Smooth muscle cell (in vitro differentiated cells): ENCODE results near the gene FARP1. TPM values are rescaled to one million over a fixed set of nuclear protein-coding genes. Genes with fewer than 3 reads are reported as not detected.

ENCODE experiments used
- DNase-seq: peaks from one replicate; lab custom pipeline; 2025; ENCODE audit not compliant: unreplicated experiment; lab: John Stamatoyannopoulos, UW
- H2AFZ ChIP-seq: fragments of 200-600 bp; sonication (generic); 2 replicates; pipeline ENCODE4 v1.6.0; 2016; ENCODE audit warnings: antibody characterized with exemption, low read depth, mild to moderate bottlenecking
- H3F3A ChIP-seq: fragments of 200-600 bp; sonication (generic); 2 replicates; pipeline ENCODE4 v1.6.0; 2017; ENCODE audit warnings: antibody characterized with exemption, low read depth
- H3K27ac ChIP-seq: fragments of 200-600 bp; sonication (generic); 2 replicates; pipeline ENCODE4 v1.5.1; 2016; ENCODE audit warnings: low read depth, mild to moderate bottlenecking
- H3K27me3 ChIP-seq: fragments of 200-600 bp; sonication (generic); 2 replicates; pipeline ENCODE4 v1.6.1; 2016; ENCODE audit warnings: low read depth, mild to moderate bottlenecking
- H3K36me3 ChIP-seq: fragments of 200-600 bp; sonication (generic); 2 replicates; pipeline ENCODE4 v1.5.1; 2016; ENCODE audit warnings: low read depth
- H3K4me1 ChIP-seq: fragments of 200-600 bp; sonication (generic); 2 replicates; pipeline ENCODE4 v1.5.1; 2016; ENCODE audit warnings: low read depth
- H3K4me2 ChIP-seq: fragments of 200-600 bp; sonication (generic); 2 replicates; pipeline ENCODE4 v1.6.0; 2016; ENCODE audit warnings: mild to moderate bottlenecking
- H3K4me3 ChIP-seq: fragments of 200-600 bp; sonication (generic); 2 replicates; pipeline ENCODE4 v1.5.1; 2016; ENCODE audit warnings: mild to moderate bottlenecking
- H3K79me2 ChIP-seq: fragments of 200-600 bp; sonication (generic); 2 replicates; pipeline ENCODE4 v1.6.0; 2016; ENCODE audit warnings: low read depth, mild to moderate bottlenecking
- H3K9ac ChIP-seq: fragments of 200-600 bp; sonication (generic); 2 replicates; pipeline ENCODE4 v1.6.0; 2016; ENCODE audit warnings: low read depth
- H3K9me3 ChIP-seq: fragments of 200-600 bp; sonication (generic); replicated peaks from 2 replicates; pipeline ENCODE4 v1.5.1; 2016; ENCODE audit warnings: low read depth
- H4K20me1 ChIP-seq: fragments of 200-600 bp; sonication (generic); 2 replicates; pipeline ENCODE4 v1.6.0; 2016; ENCODE audit warnings: low read depth
- WGBS: methylation state at CpG from one replicate; pipeline ENCODE4 v1.1.7; 2016; ENCODE audit warnings: low lambda C conversion rate; 5-methylcytosine and 5-hydroxymethylcytosine counted together
- polyA plus RNA-seq: library from polyadenylated mRNA; unstranded; fragments of >200 nt; fragmentation: Nextera tagmentation; extraction: Ambion mirVana; gene quantifications from 2 replicates; pipeline ENCODE4 v1.2.1, GENCODE V29; 2016
- total RNA-seq: library from RNA; depleted of rRNA; stranded (reverse); fragments of >200 nt; gene quantifications from 2 replicates; pipeline ENCODE4 v1.2.3, GENCODE V29; 2014
- TF ChIP-seq, protein P1 (sequence below): fragments of 200-600 bp; sonication (generic); IDR thresholded peaks from 2 replicates; pipeline ENCODE4 v1.5.1; 2017; ENCODE audit warnings: borderline replicate concordance, mild to moderate bottlenecking, antibody characterized with exemption; ENCODE audit not compliant: insufficient read depth, poor library complexity, severe bottlenecking

The FARP1 gene
- total and polyA plus RNA-seq, 2 experiments from 2014 or later = 59.4 to 104 TPM

DNA sequence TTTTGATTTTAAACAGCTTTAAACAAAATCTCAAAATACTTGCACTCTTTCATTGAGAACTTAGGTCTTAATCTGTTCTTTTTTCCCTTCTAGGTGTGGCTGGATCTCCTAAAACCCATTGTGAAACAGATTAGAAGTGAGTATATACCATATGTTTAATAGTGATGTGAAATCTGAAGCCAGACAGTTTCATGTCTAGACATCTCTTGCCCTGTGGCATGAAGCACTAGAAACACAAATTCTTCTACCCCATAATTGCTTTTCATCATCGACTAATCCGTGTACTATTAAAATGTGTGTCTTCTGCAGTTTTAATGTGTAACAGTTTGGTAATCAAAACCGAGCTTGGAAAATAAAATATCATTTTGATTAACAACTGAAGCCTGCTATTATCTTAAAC lies 222.4 kb downstream of the FARP1 start:
- 77% methylated on average over 3 of the region's 3 CpGs for WGBS
- no peaks in the 10 kb centered on the region for H3K27me3 ChIP-seq
- no peak for DNase-seq
- peaks cover 10% of the 10 kb centered on the region for H3K79me2 ChIP-seq
- H2AFZ ChIP-seq = no peak overlapping the region
- H3K27ac ChIP-seq = no peak overlapping the region
- no peak overlapping the region for H3K4me3 ChIP-seq
- H3K9me3 ChIP-seq = no peaks in the 10 kb centered on the region
- H3K36me3 ChIP-seq = peaks cover 3% of the 10 kb centered on the region
- H4K20me1 ChIP-seq = peaks cover 36% of the 10 kb centered on the region
- TF ChIP-seq, protein P1, sequence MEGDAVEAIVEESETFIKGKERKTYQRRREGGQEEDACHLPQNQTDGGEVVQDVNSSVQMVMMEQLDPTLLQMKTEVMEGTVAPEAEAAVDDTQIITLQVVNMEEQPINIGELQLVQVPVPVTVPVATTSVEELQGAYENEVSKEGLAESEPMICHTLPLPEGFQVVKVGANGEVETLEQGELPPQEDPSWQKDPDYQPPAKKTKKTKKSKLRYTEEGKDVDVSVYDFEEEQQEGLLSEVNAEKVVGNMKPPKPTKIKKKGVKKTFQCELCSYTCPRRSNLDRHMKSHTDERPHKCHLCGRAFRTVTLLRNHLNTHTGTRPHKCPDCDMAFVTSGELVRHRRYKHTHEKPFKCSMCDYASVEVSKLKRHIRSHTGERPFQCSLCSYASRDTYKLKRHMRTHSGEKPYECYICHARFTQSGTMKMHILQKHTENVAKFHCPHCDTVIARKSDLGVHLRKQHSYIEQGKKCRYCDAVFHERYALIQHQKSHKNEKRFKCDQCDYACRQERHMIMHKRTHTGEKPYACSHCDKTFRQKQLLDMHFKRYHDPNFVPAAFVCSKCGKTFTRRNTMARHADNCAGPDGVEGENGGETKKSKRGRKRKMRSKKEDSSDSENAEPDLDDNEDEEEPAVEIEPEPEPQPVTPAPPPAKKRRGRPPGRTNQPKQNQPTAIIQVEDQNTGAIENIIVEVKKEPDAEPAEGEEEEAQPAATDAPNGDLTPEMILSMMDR = no peak
- H3K4me2 ChIP-seq = no peak overlapping the region
- H3K9ac ChIP-seq = no peak overlapping the region
- peaks cover 3% of the 10 kb centered on the region for H3K4me1 ChIP-seq
- no peaks in the 10 kb centered on the region for H3F3A ChIP-seq

DNA sequence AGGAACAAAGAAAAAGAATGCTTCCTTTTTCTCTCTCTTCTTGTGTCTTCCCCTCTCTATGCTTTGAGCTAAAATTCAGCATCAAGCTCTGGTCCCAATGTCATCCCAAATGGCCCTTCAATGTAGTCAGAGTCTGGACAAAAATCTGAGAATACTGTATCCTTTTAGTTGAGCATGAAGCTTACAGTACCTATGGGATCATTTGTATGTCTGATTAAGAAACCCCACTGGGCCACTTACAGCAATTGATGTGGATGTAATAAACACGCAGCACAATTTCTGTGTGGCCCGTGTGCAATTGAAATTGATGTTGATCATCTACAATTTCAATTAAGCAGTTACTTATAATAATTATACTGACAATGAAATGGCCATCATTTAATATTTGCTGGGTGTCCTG lies 223.1 kb downstream of the FARP1 start:
- Histone ChIP-seq H3K4me1 (peaks cover 3% of the 10 kb centered on the region), H4K20me1 (peaks cover 30% of the 10 kb centered on the region), H3K4me3 (no peak overlapping the region), H3F3A (no peaks in the 10 kb centered on the region), H3K4me2 (no peak overlapping the region), H3K79me2 (peaks cover 10% of the 10 kb centered on the region), H3K27me3 (no peaks in the 10 kb centered on the region), H2AFZ (no peak overlapping the region), H3K36me3 (peaks cover 3% of the 10 kb centered on the region), H3K9ac (no peak overlapping the region), H3K9me3 (no peaks in the 10 kb centered on the region), H3K27ac (no peak overlapping the region)
- TF ChIP-seq, protein P1 = no peak
- no peak for DNase-seq
- WGBS = 95% methylated on average over 2 of the region's 2 CpGs

DNA sequence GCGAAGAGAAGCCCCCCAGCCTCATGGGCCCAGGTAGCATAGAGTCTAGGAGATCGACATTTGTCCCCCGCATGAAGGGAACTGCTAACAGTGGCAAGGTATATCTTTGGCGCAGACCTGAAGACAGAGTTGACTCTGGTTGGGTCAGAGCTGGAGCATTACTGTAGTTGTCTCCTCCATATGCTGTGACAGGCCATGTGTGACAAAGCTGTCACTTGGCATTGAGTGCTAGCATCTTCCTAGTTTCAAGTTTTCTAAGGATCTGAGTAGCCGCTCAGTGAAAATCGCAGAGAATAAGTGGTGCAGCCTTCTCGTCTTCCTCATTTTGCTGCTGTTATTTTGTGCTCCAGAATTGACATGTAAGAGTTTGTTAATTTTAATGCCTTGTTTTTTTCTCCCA lies 223.5 kb downstream of the FARP1 start:
- Histone ChIP-seq H3K36me3 (peaks cover 3% of the 10 kb centered on the region), H4K20me1 (peaks cover 27% of the 10 kb centered on the region), H3K79me2 (peaks cover 10% of the 10 kb centered on the region), H2AFZ (no peak overlapping the region), H3K4me2 (no peak overlapping the region), H3K4me1 (peaks cover 7% of the 10 kb centered on the region), H3K27ac (no peak overlapping the region), H3F3A (no peaks in the 10 kb centered on the region), H3K9ac (no peak overlapping the region), H3K27me3 (no peaks in the 10 kb centered on the region), H3K9me3 (no peaks in the 10 kb centered on the region), H3K4me3 (no peak overlapping the region)
- DNase-seq = no peak
- TF ChIP-seq, protein P1 = no peak
- WGBS = 96% methylated on average over 7 of the region's 7 CpGs

DNA sequence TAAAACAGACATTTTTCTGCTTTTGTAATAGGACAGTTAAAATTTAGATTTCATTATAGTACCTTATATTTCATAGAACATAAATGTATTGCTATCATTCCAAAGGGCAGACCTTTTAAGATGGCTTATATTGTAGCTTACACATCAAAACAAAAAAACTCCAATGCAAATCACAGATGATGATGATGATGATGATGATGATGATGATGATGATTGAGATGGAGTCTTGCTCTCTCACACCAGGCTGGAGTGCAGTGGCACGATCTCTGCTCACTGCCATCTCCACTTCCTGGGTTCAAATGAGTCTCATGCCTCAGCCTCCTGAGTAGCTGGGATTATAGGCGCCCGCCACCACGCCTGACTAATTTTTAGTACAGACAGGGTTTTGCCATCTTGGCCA lies 224.1 kb downstream of the FARP1 start:
- 99% methylated on average over 4 of the region's 4 CpGs for WGBS

More for the DNA sequence above, 224.1 kb downstream of the FARP1 start:
- Histone ChIP-seq H4K20me1 (peaks cover 22% of the 10 kb centered on the region), H3K4me3 (no peak overlapping the region), H3K4me1 (peaks cover 11% of the 10 kb centered on the region), H3K36me3 (peaks cover 3% of the 10 kb centered on the region), H3K9me3 (no peaks in the 10 kb centered on the region), H3F3A (no peaks in the 10 kb centered on the region), H2AFZ (no peak overlapping the region), H3K27me3 (no peaks in the 10 kb centered on the region), H3K4me2 (no peak overlapping the region), H3K9ac (no peak overlapping the region), H3K27ac (no peak overlapping the region), H3K79me2 (peaks cover 10% of the 10 kb centered on the region)
- DNase-seq = no peak
- TF ChIP-seq, protein P1 = no peak
